ENCODE measurements around the gene CDK6.

The CDK6 gene

DNA sequence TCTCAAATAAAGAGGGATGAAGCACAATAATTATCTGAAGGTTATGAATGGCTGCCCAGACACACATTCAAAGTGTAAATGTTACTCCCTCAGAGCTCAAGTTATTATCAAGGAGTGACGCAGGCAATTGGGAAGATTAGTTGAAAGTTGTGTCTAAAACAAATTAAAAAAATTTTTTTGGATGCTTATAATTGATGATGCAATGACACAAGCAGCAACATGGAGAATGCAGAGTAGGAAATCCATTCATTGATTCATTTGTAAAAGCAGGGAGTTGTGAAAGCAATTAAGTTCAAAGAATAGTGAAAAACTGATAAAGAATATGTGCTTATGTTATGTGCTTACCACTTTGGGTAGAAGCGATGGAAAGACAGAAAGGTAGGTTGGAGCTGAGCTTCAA lies 120.4 kb downstream of the CDK6 start:
- TF ChIP-seq, protein P1, sequence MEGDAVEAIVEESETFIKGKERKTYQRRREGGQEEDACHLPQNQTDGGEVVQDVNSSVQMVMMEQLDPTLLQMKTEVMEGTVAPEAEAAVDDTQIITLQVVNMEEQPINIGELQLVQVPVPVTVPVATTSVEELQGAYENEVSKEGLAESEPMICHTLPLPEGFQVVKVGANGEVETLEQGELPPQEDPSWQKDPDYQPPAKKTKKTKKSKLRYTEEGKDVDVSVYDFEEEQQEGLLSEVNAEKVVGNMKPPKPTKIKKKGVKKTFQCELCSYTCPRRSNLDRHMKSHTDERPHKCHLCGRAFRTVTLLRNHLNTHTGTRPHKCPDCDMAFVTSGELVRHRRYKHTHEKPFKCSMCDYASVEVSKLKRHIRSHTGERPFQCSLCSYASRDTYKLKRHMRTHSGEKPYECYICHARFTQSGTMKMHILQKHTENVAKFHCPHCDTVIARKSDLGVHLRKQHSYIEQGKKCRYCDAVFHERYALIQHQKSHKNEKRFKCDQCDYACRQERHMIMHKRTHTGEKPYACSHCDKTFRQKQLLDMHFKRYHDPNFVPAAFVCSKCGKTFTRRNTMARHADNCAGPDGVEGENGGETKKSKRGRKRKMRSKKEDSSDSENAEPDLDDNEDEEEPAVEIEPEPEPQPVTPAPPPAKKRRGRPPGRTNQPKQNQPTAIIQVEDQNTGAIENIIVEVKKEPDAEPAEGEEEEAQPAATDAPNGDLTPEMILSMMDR (IDR thresholded peaks at IDR 0.05), result no peak

DNA sequence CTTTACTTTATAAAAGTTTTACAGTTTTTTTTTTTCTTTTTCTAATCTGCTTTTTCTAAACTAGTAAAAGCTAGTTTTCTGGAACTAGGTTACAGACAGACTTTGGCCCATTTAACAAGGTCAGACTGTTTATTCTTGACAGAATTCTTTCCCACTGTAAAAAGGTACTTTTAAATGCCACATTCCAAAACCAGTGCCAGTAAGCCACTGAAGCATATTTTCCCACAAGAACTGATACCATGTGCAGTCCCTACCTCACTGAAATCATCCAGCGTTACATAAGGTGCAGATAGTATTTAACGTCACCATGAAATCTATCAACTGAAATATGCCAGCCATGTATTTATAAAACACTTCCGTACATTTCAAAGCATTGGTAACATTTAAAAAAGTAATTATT lies 121.6 kb downstream of the CDK6 start:
- TF ChIP-seq, protein P1 (IDR thresholded peaks at IDR 0.05), result no peak

DNA sequence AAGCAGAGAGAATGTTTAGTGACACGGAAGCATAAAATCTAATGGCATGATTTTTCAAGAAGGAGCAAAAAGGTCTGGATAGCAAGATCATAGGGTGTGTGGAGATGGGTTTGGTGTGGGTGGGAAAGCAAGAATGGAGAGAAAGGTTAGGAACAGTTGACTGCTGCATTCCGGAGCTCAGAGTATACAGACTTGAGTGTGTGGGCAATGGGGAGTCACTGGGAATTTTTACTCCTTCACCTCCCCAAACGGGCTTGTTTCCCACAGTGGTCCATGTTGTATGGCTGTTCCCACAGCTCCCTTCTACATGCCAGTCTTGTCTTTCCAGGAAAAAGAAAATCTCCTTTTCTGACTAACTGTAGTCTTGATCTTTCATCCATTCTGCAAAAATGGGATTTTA lies 122.1 kb downstream of the CDK6 start:
- TF ChIP-seq, protein P1 (IDR thresholded peaks at IDR 0.05), result no peak

DNA sequence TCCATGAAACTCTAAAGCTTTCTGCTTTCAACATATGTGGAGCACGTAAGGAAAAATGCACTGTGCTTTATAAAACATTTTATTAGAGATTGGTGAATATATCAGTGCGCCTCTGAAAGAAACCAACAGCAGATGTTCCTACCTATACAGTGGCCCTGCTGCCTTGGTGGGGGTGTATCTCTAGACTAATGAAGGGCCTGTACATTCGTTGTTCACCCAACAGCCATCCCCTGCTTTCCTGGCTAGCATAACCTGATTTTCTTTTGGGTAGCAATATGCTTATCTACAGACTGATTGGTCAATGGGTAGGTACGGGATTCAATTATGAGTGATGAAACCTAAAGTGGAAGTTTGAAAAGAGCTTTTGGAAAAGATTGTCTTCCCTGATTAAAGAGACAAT lies 126.5 kb downstream of the CDK6 start:
- TF ChIP-seq, protein P1 (IDR thresholded peaks at IDR 0.05), result no peak

DNA sequence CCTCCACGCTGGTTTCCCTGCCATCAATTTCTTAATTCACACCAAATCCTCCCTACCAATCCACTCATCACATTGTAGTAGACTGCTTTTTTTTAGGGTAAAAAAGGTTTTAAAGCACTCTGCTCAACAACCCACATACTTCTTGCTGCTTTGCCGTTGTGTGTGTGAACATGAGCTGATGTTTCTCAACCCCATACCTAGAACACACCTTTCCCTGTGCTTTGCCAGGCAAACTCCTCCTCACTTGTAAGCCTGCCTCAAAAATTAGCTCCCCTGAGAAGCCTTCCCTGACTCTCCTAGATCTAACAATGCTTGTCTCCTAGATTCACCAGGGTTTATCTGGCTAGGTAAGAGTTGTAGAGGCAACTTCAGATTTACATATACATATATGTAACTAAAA lies 127.2 kb downstream of the CDK6 start:
- TF ChIP-seq, protein P1 (IDR thresholded peaks at IDR 0.05), result no peak

DNA sequence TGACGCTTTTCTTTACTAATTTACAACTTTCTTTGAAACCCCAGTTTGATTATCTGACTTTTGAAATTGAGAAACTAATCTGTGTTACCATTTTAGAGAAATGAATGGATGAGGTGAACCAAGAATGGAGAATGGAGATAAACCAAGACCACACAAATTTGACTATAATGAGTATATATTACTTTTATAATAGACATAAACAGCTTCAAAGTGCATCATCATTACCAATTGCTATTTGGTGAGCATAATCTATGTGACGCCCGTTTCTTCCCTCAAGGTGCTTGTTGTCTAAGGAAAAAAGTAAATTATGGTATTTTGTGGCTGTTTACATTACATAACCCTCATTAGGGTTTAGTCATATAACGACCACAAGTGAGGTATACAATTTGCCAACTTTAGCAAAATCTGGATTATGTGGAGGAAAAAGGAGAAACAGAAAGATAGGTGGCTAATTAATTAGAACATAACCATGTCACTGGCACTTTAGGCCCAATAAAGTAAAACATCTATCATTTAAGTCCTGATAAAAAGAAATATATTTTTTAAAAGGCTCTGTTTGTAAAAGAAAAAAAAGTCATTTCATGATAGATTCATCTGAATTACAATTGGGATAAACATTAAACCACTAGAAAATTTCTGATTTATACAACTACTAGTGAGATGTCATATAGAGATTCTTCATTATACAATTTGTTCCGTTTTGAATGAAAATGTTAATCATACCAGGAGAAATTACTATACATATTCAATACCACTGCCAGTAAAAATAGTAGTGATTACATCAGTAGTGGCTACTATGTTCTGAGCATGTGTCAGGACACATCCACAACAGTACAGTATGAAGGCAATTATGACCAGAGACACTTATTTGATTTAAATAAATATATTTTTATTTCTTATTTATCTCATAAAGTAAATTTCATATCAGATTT lies 128.0 kb downstream of the CDK6 start:
- TF ChIP-seq, protein P1 (IDR thresholded peaks at IDR 0.05), result no peak

DNA sequence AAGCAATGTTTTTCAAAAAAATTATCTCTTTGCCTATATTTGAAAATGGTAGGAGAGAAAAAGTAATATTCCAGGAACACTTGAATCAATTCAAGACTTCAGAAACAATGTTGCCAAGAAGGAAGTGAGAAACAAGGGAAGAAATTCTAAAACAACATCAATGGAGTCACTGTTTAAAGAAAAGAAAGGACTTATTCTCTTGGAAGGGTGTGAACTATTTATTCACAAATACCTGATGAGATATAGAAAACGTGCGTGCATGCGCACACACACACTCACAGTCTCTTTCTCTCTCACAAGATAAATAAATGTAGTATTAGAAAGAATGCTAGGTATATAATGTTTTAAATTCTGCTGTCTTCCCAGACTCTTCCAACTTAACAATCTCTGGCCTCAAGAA lies 128.9 kb downstream of the CDK6 start:
- TF ChIP-seq, protein P1 (IDR thresholded peaks at IDR 0.05), result no peak

All from LNCAP (cell line).